Measurements from ENCODE around the gene NCOA5.
"Not testable (repeated sequence)": the region's sequence is repeated elsewhere in the genome, so short reads cannot be mapped to it uniquely, and the experiment has no call there.

Gene NCOA5

GRCh38 chr20:46121184-46121930 lies 31.6 kb upstream of the NCOA5 start:
- DNase-seq (ENCODE audit: low read depth in 2 of 3, low spot score in 2 of 3), result no peak

- no peak for DNase-seq (ENCODE audit: low read depth in 2 of 3, low spot score in 2 of 3)
Observed at GRCh38 chr20:46120136-46120535, 30.4 kb upstream of the NCOA5 start.

GRCh38 chr20:46119547-46119946 lies 29.8 kb upstream of the NCOA5 start:
- DNase-seq (ENCODE audit: low read depth in 2 of 3, low spot score in 2 of 3), result no peak

GRCh38 chr20:46119028-46119546 lies 29.3 kb upstream of the NCOA5 start:
- DNase-seq (ENCODE audit: low read depth in 2 of 3, low spot score in 2 of 3), result no peak

- DNase-seq (ENCODE audit: low read depth in 2 of 3, low spot score in 2 of 3), result no peak
Observed at GRCh38 chr20:46118481-46119020, 28.8 kb upstream of the NCOA5 start.

- DNase-seq (ENCODE audit: low read depth in 2 of 3, low spot score in 2 of 3), result peak; percentile 18 to 36 (median 34)
Observed at GRCh38 chr20:46117704-46118467, 28.1 kb upstream of the NCOA5 start, which contains the start of gene CD40. Gene CD40 (plus strand): TSS chr20:46118314. CDS start chr20:46118344, 30 bp downstream.

- DNase-seq (ENCODE audit: low read depth in 2 of 3, low spot score in 2 of 3), result no peak
Observed at GRCh38 chr20:46114449-46114848, 24.7 kb upstream of the NCOA5 start.

GRCh38 chr20:46113113-46113470 lies 23.3 kb upstream of the NCOA5 start:
- no peak for DNase-seq (ENCODE audit: low read depth in 2 of 3, low spot score in 2 of 3)

GRCh38 chr20:46112430-46113112 lies 22.8 kb upstream of the NCOA5 start:
- no peak for DNase-seq (ENCODE audit: low read depth in 2 of 3, low spot score in 2 of 3)

GRCh38 chr20:46111836-46112212 lies 22.1 kb upstream of the NCOA5 start:
- no peak for DNase-seq (ENCODE audit: low read depth in 2 of 3, low spot score in 2 of 3)

- no peak for DNase-seq (ENCODE audit: low read depth in 2 of 3, low spot score in 2 of 3)
Observed at GRCh38 chr20:46111028-46111835, 21.5 kb upstream of the NCOA5 start.

GRCh38 chr20:46108976-46109375 lies 19.2 kb upstream of the NCOA5 start:
- DNase-seq (ENCODE audit: low read depth in 2 of 3, low spot score in 2 of 3), result no peak

GRCh38 chr20:46108435-46108841 lies 18.7 kb upstream of the NCOA5 start:
- DNase-seq (ENCODE audit: low read depth in 2 of 3, low spot score in 2 of 3), result no peak

- DNase-seq (ENCODE audit: low read depth in 2 of 3, low spot score in 2 of 3), result no peak
Observed at GRCh38 chr20:46107061-46107460, 17.3 kb upstream of the NCOA5 start.

- no peak for DNase-seq (ENCODE audit: low read depth in 2 of 3, low spot score in 2 of 3)
Observed at GRCh38 chr20:46104262-46104661, 14.5 kb upstream of the NCOA5 start.

- DNase-seq (ENCODE audit: low read depth in 2 of 3, low spot score in 2 of 3), result no peak
Observed at GRCh38 chr20:46102940-46103339, 13.2 kb upstream of the NCOA5 start.

GRCh38 chr20:46101957-46102356 lies 12.2 kb upstream of the NCOA5 start:
- no peak for DNase-seq (ENCODE audit: low read depth in 2 of 3, low spot score in 2 of 3)

GRCh38 chr20:46100988-46101387 lies 11.2 kb upstream of the NCOA5 start:
- DNase-seq (ENCODE audit: low read depth in 2 of 3, low spot score in 2 of 3), result no peak

- DNase-seq (ENCODE audit: low read depth in 2 of 3, low spot score in 2 of 3), result not testable (repeated sequence)
Observed at GRCh38 chr20:46100444-46100843, 10.7 kb upstream of the NCOA5 start.

GRCh38 chr20:46099491-46100287 lies 9.9 kb upstream of the NCOA5 start:
- no peak for DNase-seq (ENCODE audit: low read depth in 2 of 3, low spot score in 2 of 3)

All from activated CD8-positive, alpha-beta memory T cell treated with anti-CD3 and anti-CD28 coated beads for 48 hours (primary cell).